Uterus (tissue), 4 donors: ENCODE measurements around the gene IZUMO2. TPM values are rescaled to one million over a fixed set of nuclear protein-coding genes. Genes with fewer than 3 reads are reported as not detected.
A peak's percentile ranks its signal among the peaks of the same experiment; 100 is the strongest.
"Not testable (repeated sequence)": the region's sequence is repeated elsewhere in the genome, so short reads cannot be mapped to it uniquely, and the experiment has no call there.

Experiments
- DNase-seq, 2 donors: peaks; one replicate each; pipeline ENCODE4 v3.0.0-alpha.2; 2019 to 2020
- H3K27ac ChIP-seq, 2 donors: fragments of 200-600 bp; sonication (generic); 1 replicate in 1 of 2; 2 replicates in 1 of 2; pipeline ENCODE4 v1.5.1; 2016 to 2018
- H3K27me3 ChIP-seq, 2 donors: fragments of 200-600 bp; sonication (generic); one replicate each; pipeline ENCODE4 v1.5.1; 2018 to 2019; ENCODE audit warnings: control low read depth in 1 of 2
- H3K36me3 ChIP-seq, 2 donors: fragments of 200-600 bp; sonication (generic); one replicate each; pipeline ENCODE4 v1.5.1; 2019; ENCODE audit warnings: control low read depth in 1 of 2
- H3K4me1 ChIP-seq, 2 donors: fragments of 200-600 bp; sonication (generic); one replicate each; pipeline ENCODE4 v1.5.1; 2018 to 2019; ENCODE audit warnings: control low read depth in 1 of 2
- H3K4me3 ChIP-seq, 2 donors: fragments of 200-600 bp; sonication (generic); 1 replicate in 1 of 2; 2 replicates in 1 of 2; pipeline ENCODE4 v1.5.1; 2018 to 2019; ENCODE audit warnings: mild to moderate bottlenecking in 1 of 2
- H3K9me3 ChIP-seq, 2 donors: fragments of 200-600 bp; sonication (generic); one replicate each; pipeline ENCODE4 v1.5.1; 2019; ENCODE audit warnings: control low read depth in 1 of 2
- intact Hi-C: fragments of 100-400 bp; cut with DNase I; formaldehyde crosslinking; loops from one replicate; pipeline ENCODE4 v1.15.1; 2023; ENCODE audit warnings: low total_unique reads
- total RNA-seq, 4 donors: library from RNA; depleted of rRNA in 3 of 4; stranded (reverse); fragments of >200 nt in 3 of 4; gene quantifications; one replicate each; pipeline versions ENCODE4 v1.1.0 to v1.2.4, GENCODE V29; 2014 to 2023
- donor health status: DM: yes; HTN: yes; CAD: no.

Gene IZUMO2
- total RNA-seq, 4 donors from 2014 or later: not detected

GRCh38 chr19:50136603-50137365, 26.3 kb downstream of the IZUMO2 start:
- H3K4me3 ChIP-seq, intact Hi-C loops, H3K4me1 ChIP-seq, H3K27ac ChIP-seq, H3K36me3 ChIP-seq, H3K9me3 ChIP-seq: not testable (repeated sequence)
- peaks cover 0 to 20% of the 10 kb centered on the region in 2 donors for H3K27me3 ChIP-seq
- peak in 1 of 2 donors; percentile 19 for DNase-seq

- peak in 1 of 2 donors; percentile 29 for DNase-seq
- H3K27me3 ChIP-seq: peaks cover 0 to 20% of the 10 kb centered on the region in 2 donors
- H3K9me3 ChIP-seq, H3K27ac ChIP-seq, H3K4me3 ChIP-seq, H3K36me3 ChIP-seq, H3K4me1 ChIP-seq, intact Hi-C loops: not testable (repeated sequence)
Observed at GRCh38 chr19:50135856-50136602, 27.1 kb downstream of the IZUMO2 start.

GRCh38 chr19:50134777-50135719, 28.0 kb downstream of the IZUMO2 start:
- H3K36me3 ChIP-seq, H3K4me3 ChIP-seq, intact Hi-C loops, H3K9me3 ChIP-seq, H3K27ac ChIP-seq, H3K4me1 ChIP-seq, DNase-seq: not testable (repeated sequence)
- peaks cover 0 to 20% of the 10 kb centered on the region in 2 donors for H3K27me3 ChIP-seq

- intact Hi-C loops, DNase-seq, H3K36me3 ChIP-seq, H3K27ac ChIP-seq, H3K4me3 ChIP-seq, H3K9me3 ChIP-seq, H3K4me1 ChIP-seq: not testable (repeated sequence)
- H3K27me3 ChIP-seq: peaks cover 0 to 20% of the 10 kb centered on the region in 2 donors
Observed at GRCh38 chr19:50133518-50134492, 29.3 kb downstream of the IZUMO2 start.

GRCh38 chr19:50104012-50104411, 59.1 kb downstream of the IZUMO2 start:
- H3K4me1 ChIP-seq, H3K36me3 ChIP-seq, intact Hi-C loops, H3K9me3 ChIP-seq, H3K27me3 ChIP-seq, H3K27ac ChIP-seq, H3K4me3 ChIP-seq, DNase-seq: not testable (repeated sequence)

GRCh38 chr19:50103405-50103804, 59.7 kb downstream of the IZUMO2 start:
- H3K4me3 ChIP-seq, H3K4me1 ChIP-seq, DNase-seq, H3K27ac ChIP-seq, H3K9me3 ChIP-seq, H3K27me3 ChIP-seq, intact Hi-C loops, H3K36me3 ChIP-seq: not testable (repeated sequence)

Other genes starting within 250 kb of the IZUMO2 start
- 10 to 100 TPM in 1 of 4 donors, 1 to 10 TPM in 2, not detected in 1; 2.1 to 10.0 (median 3.6) TPM for gene ATF5, start 234.1 kb downstream of the IZUMO2 start, total RNA-seq
- 10 to 100 TPM; 12.1 to 40.4 (median 24.6) TPM for gene NUP62, start 233.8 kb downstream of the IZUMO2 start, total RNA-seq
- gene SIGLEC11, start 202.1 kb downstream of the IZUMO2 start, total RNA-seq: 1 to 10 TPM in 2 of 4 donors, not detected in 2; 1.2 to 3.9 TPM
- gene VRK3, start 137.9 kb downstream of the IZUMO2 start, total RNA-seq: 10 to 100 TPM in 3 of 4 donors, 1 to 10 TPM in 1; 1.5 to 68.8 (median 37.1) TPM
- gene ZNF473, start 137.3 kb downstream of the IZUMO2 start, total RNA-seq: 10 to 100 TPM in 3 of 4 donors, 1 to 10 TPM in 1; 7.1 to 28.9 (median 16.8) TPM
- 10 to 100 TPM in 1 of 4 donors, 1 to 10 TPM in 2, under 1 TPM in 1; 0.77 to 22.1 (median 1.4) TPM for gene MYH14, start 40.3 kb upstream of the IZUMO2 start, total RNA-seq
- gene KCNC3, start 166.1 kb upstream of the IZUMO2 start, total RNA-seq: 1 to 10 TPM in 1 of 4 donors, under 1 TPM in 2, not detected in 1; 0.26 to 2.4 (median 0.85) TPM
- 1 to 10 TPM in 2 of 4 donors, not detected in 2; 1.4 to 1.5 TPM for gene NAPSA, start 202.4 kb upstream of the IZUMO2 start, total RNA-seq
- gene NR1H2, start 213.2 kb upstream of the IZUMO2 start, total RNA-seq: 100 to 1,000 TPM in 1 of 4 donors, 10 to 100 TPM in 3; 45.3 to 115 (median 61.4) TPM
- 10 to 100 TPM; 10.6 to 47.9 (median 24.0) TPM for gene POLD1, start 221.1 kb upstream of the IZUMO2 start, total RNA-seq